Spleen (tissue), 11 donors: ENCODE measurements around the gene CHST8. TPM values are rescaled to one million over a fixed set of nuclear protein-coding genes. Genes with fewer than 3 reads are reported as not detected.

Source experiments
- DNase-seq: peaks from one replicate; pipeline ENCODE4 v3.0.0-alpha.2; 2020
- H3K27ac ChIP-seq, 8 donors: fragments of 200-600 bp; sonication (generic) in 7 of 8; 1 replicate in 4 of 8; 2 replicates in 4 of 8; pipeline versions ENCODE4 v1.5.0 to v1.8.0; 2016 to 2021; ENCODE audit warnings: inconsistent platforms in 4 of 8, mild to moderate bottlenecking in 4 of 8, moderate library complexity in 1 of 8
- H3K27me3 ChIP-seq, 7 donors: fragments of 200-600 bp; sonication (generic) in 6 of 7; replicated peaks in 1 of 7; 1 replicate in 4 of 7; 2 replicates in 3 of 7; pipeline versions ENCODE4 v1.5.0 to v1.8.0; 2016 to 2021; ENCODE audit warnings: inconsistent platforms in 3 of 7, mild to moderate bottlenecking in 1 of 7
- H3K36me3 ChIP-seq, 6 donors: fragments of 200-600 bp; sonication (generic) in 5 of 6; 1 replicate in 4 of 6; 2 replicates in 2 of 6; pipeline versions ENCODE4 v1.5.0 to v1.8.0; 2016 to 2021; ENCODE audit warnings: inconsistent platforms in 2 of 6
- H3K4me1 ChIP-seq, 6 donors: fragments of 200-600 bp; sonication (generic) in 5 of 6; 1 replicate in 3 of 6; 2 replicates in 3 of 6; pipeline versions ENCODE4 v1.5.0 to v1.8.0; 2016 to 2021; ENCODE audit warnings: inconsistent platforms in 3 of 6
- H3K4me3 ChIP-seq, 8 donors: fragments of 200-600 bp; sonication (generic) in 7 of 8; 1 replicate in 4 of 8; 2 replicates in 4 of 8; pipeline versions ENCODE4 v1.5.0 to v1.8.0; 2016 to 2021; ENCODE audit warnings: inconsistent platforms in 4 of 8, mild to moderate bottlenecking in 4 of 8, moderate library complexity in 2 of 8
- H3K9me3 ChIP-seq, 8 donors: fragments of 200-600 bp; sonication (generic) in 7 of 8; 1 replicate in 4 of 8; 2 replicates in 4 of 8; pipeline versions ENCODE4 v1.5.0 to v1.8.0; 2016 to 2021; ENCODE audit warnings: inconsistent platforms in 4 of 8
- CTCF ChIP-seq, 11 experiments: fragments of 200-600 bp in 7 of 11; fragments of 450-650 bp in 4 of 11; sonication (generic) in 4 of 11; IDR thresholded peaks in 8 of 11; conservative IDR thresholded peaks in 3 of 11; 1 replicate in 7 of 11; 2 replicates in 4 of 11; pipeline versions ENCODE4 v1.4.0 to v1.8.0; 2016 to 2021; ENCODE audit warnings: antibody characterized with exemption in 11 of 11, inconsistent platforms in 4 of 11, mild to moderate bottlenecking in 1 of 11
- POLR2A ChIP-seq, 3 donors: fragments of 450-650 bp; IDR thresholded peaks; one replicate each; pipeline ENCODE4 v1.5.1; 2017; ENCODE audit warnings: antibody characterized with exemption in 3 of 3, mild to moderate bottlenecking in 1 of 3
- POLR2AphosphoS5 ChIP-seq, 3 donors: sonication (generic); formaldehyde crosslinking; IDR thresholded peaks; one replicate each; pipeline ENCODE4 v1.5.1; 2017; ENCODE audit warnings: antibody characterized with exemption in 3 of 3
- WGBS, 5 donors: extraction: QIAGEN DNeasy Blood & Tissue Kit in 3 of 5; methylation state at CpG; one replicate each; pipeline versions ENCODE4 v1.1.5 to v1.1.7; 2013 to 2018; 5-methylcytosine and 5-hydroxymethylcytosine counted together
- intact Hi-C: fragments of 100-400 bp; cut with DNase I; formaldehyde crosslinking; loops from one replicate; pipeline ENCODE4 v1.15.0; 2023; ENCODE audit warnings: low total_unique reads
- polyA plus RNA-seq, 3 donors: library from polyadenylated mRNA; stranded (reverse); fragments of 200-250 nt; gene quantifications; one replicate each; pipeline ENCODE4 v1.2.1, GENCODE V29; 2013
- total RNA-seq, 7 donors: library from RNA; depleted of rRNA in 3 of 7; stranded (reverse); fragments of >200 nt in 3 of 7; fragmentation: NEBNext Ultra II Directional in 4 of 7; extraction: Animal tissue kit (Norgen Biotek cat#: 25700) in 4 of 7; gene quantifications; one replicate each; pipeline versions ENCODE4 v1.1.0 to v1.2.1, GENCODE V29; 2016 to 2021
- donor health status: healthy with polysubstance abuse.
- donor health status: DM: no; HTN: no; CAD: no; lungs with moderate emphysema.
- donor health status: DM: no; HTN: no; CAD: no.
- donor health status: Bipolar disorder and iron deficiency.
- donor health status: healthy.
- donor health status: DM: no; HTN: no; CAD: no.
- donor health status: DM: yes; HTN: yes; CAD: no.

The CHST8 gene
- total and polyA plus RNA-seq, 10 donors = 0.43 to 4.0 (median 1.6) TPM

- Histone ChIP-seq H3K27ac (no peak overlapping the region), H3K4me3 (no peak overlapping the region), H3K27me3 (peaks cover 0 to 69% (median 0%) of the 10 kb centered on the region in 7 donors), H3K4me1 (no peaks in the 10 kb centered on the region), H3K36me3 (no peaks in the 10 kb centered on the region), H3K9me3 (no peaks in the 10 kb centered on the region)
- 65 to 93% (median 80%) methylated on average over 3 to 9 of the region's 9 CpGs for WGBS, 5 donors
- no peak for DNase-seq
- no peak for TF ChIP-seq POLR2AphosphoS5 (IDR thresholded peaks at IDR 0.05)
- no peak for TF ChIP-seq CTCF (IDR thresholded peaks at IDR 0.05 in 8 of 11, conservative IDR thresholded peaks at IDR 0.05 in 3 of 11)
- TF ChIP-seq POLR2A (IDR thresholded peaks at IDR 0.05) = no peak
- intact Hi-C loops = no loop called here
These were observed 8.1 kb downstream of the CHST8 start for GRCh38 chr19:33629826-33630375.

GRCh38 chr19:33630880-33631608, 9.3 kb downstream of the CHST8 start:
- H3K9me3 ChIP-seq = no peaks in the 10 kb centered on the region
- intact Hi-C loops = no loop called here
- no peak overlapping the region for H3K4me3 ChIP-seq
- no peaks in the 10 kb centered on the region for H3K4me1 ChIP-seq
- no peak overlapping the region for H3K27ac ChIP-seq
- WGBS, 5 donors = 71 to 85% (median 73%) methylated on average over 13 of the region's 13 CpGs
- DNase-seq = no peak
- H3K36me3 ChIP-seq = no peaks in the 10 kb centered on the region
- TF ChIP-seq POLR2AphosphoS5 (IDR thresholded peaks at IDR 0.05) (no peak), CTCF (IDR thresholded peaks at IDR 0.05 in 8 of 11, conservative IDR thresholded peaks at IDR 0.05 in 3 of 11) (no peak), POLR2A (IDR thresholded peaks at IDR 0.05) (no peak)
- peaks cover 0 to 64% (median 0%) of the 10 kb centered on the region in 7 donors for H3K27me3 ChIP-seq

DNA sequence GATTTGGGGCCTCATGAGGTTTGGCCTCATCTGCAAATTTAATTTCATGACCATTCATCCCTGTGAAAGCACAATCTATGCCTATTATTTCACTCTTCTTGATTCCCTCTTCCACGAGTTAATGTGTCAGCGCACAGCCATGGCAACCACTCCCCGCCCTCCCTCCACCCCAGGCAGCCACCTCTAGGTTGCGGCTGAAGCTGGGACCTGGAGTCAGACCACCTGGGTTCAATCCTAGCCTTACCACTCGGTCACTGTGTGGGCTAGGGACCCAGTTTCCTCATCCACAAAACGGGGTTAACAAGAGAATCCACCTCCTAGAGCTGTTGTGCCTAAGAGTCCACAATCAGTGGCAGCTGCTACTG, 9.8 kb downstream of the CHST8 start:
- no peak overlapping the region for H3K27ac ChIP-seq
- H3K9me3 ChIP-seq = no peaks in the 10 kb centered on the region
- intact Hi-C loops = no loop called here
- 62 to 71% (median 64%) methylated on average over 6 of the region's 6 CpGs for WGBS, 5 donors
- H3K4me1 ChIP-seq = no peaks in the 10 kb centered on the region
- H3K27me3 ChIP-seq = peaks cover 0 to 62% (median 0%) of the 10 kb centered on the region in 7 donors
- TF ChIP-seq CTCF (IDR thresholded peaks at IDR 0.05 in 8 of 11, conservative IDR thresholded peaks at IDR 0.05 in 3 of 11) (no peak), POLR2A (IDR thresholded peaks at IDR 0.05) (no peak), POLR2AphosphoS5 (IDR thresholded peaks at IDR 0.05) (no peak)
- H3K36me3 ChIP-seq = no peaks in the 10 kb centered on the region
- H3K4me3 ChIP-seq = no peak overlapping the region
- no peak for DNase-seq

DNA sequence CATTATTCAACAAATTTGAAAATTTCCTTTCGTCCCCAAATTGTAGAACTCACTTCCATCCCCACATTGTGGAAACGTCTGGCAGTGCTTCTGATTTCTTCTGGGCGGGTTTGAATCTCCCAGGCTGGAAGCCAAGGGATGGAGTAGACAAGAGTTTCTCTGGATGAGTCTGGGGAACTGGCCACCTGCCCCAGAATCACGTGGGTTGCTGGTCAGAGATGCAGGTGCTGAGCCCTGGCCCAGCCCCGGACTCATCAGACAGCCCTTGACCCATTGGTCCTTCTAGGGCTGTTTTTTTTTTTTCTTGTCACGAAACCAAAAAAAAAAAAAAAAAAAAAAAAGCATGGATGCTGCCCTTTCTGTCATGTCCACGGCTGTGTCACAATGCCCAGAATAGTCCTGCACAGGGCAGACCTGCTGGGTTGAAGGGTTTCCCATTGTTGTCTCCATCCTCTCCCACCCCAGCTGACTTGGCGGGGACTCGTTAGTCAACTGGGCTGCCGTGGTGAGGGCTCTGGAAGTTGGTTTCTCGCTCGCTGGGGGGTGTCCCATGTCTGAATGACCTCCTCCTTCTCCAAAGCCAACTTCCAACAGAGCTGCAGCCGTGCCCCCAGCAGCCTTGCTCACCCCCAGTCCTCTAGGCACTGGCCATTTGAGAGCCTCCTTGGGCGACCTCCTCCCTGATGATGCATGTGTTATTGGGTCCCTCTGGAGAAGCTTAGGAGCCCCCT, 12.8 kb downstream of the CHST8 start:
- no peak for DNase-seq
- peaks cover 0 to 68% (median 0%) of the 10 kb centered on the region in 7 donors for H3K27me3 ChIP-seq
- 71 to 78% (median 73%) methylated on average over 13 to 14 of the region's 14 CpGs for WGBS, 5 donors

More for the DNA sequence above, 12.8 kb downstream of the CHST8 start:
- Histone ChIP-seq H3K4me1 (no peaks in the 10 kb centered on the region), H3K27ac (no peak overlapping the region), H3K36me3 (no peaks in the 10 kb centered on the region), H3K4me3 (no peak overlapping the region), H3K9me3 (no peaks in the 10 kb centered on the region)
- no peak for TF ChIP-seq POLR2AphosphoS5 (IDR thresholded peaks at IDR 0.05)
- intact Hi-C loops = no loop called here
